Mammary epithelial cell (primary cell): ENCODE data around the gene AP2M1.

Source experiments
- EZH2 ChIP-seq: IDR thresholded peaks from 2 replicates; pipeline ENCODE4 v1.6.1; 2012; ENCODE audit warnings: low read length, inconsistent platforms, borderline replicate concordance
- TF ChIP-seq, protein P1 (sequence below), 2 donors: IDR thresholded peaks in 1 of 2; conservative IDR thresholded peaks in 1 of 2; 2 replicates each; pipeline ENCODE4 v1.5.1; 2011 to 2012; ENCODE audit warnings: inconsistent platforms in 2 of 2, low read length in 2 of 2, mild to moderate bottlenecking in 2 of 2, control low read depth in 1 of 2, low read depth in 1 of 2; ENCODE audit not compliant: insufficient read depth in 1 of 2; ENCODE audit errors: extremely low read depth in 1 of 2

DNA sequence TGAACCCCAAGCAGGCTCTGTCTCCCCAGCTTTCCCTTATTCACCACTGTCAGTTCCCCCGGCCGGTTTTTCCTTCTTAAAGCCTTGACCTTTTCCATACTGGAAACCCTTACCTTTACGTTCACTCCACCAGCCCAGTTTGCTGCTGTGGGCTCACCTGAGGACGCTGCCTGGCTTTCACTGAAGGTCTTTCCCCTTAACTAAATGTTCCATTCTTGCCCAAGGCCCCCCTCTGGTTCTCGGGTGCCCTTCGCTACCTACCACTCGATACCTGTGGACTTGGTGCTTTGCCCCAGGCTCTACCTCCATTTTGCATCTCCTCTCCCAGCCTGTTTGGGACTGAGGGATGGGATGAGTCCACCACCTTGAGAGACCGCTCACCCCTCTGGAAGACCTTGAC lies 851 bp downstream of the AP2M1 start:
- TF ChIP-seq, protein P1, sequence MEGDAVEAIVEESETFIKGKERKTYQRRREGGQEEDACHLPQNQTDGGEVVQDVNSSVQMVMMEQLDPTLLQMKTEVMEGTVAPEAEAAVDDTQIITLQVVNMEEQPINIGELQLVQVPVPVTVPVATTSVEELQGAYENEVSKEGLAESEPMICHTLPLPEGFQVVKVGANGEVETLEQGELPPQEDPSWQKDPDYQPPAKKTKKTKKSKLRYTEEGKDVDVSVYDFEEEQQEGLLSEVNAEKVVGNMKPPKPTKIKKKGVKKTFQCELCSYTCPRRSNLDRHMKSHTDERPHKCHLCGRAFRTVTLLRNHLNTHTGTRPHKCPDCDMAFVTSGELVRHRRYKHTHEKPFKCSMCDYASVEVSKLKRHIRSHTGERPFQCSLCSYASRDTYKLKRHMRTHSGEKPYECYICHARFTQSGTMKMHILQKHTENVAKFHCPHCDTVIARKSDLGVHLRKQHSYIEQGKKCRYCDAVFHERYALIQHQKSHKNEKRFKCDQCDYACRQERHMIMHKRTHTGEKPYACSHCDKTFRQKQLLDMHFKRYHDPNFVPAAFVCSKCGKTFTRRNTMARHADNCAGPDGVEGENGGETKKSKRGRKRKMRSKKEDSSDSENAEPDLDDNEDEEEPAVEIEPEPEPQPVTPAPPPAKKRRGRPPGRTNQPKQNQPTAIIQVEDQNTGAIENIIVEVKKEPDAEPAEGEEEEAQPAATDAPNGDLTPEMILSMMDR (conservative IDR thresholded peaks at IDR 0.05 in 1 of 2, IDR thresholded peaks at IDR 0.05 in 1 of 2; ENCODE audit: extremely low read depth in 1 of 2, insufficient read depth in 1 of 2, low read depth in 1 of 2, low read length in 2 of 2) = no peak
- TF ChIP-seq EZH2 = no peak
